CD14-positive monocyte (primary cell): ENCODE results near the gene PXN. TPM values are rescaled to one million over a fixed set of nuclear protein-coding genes. Genes with fewer than 3 reads are reported as not detected.
"Not testable (repeated sequence)": the region's sequence is repeated elsewhere in the genome, so short reads cannot be mapped to it uniquely, and the experiment has no call there.

Experiments
- DNase-seq, 3 donors: peaks; one replicate each; pipeline ENCODE4 v3.0.0-alpha.2; 2011 to 2022
- H2AFZ ChIP-seq: 2 replicates; pipeline ENCODE4 v1.6.0; 2012; ENCODE audit warnings: mild to moderate bottlenecking, low read depth, low read length, inconsistent platforms; ENCODE audit not compliant: insufficient read depth, poor library complexity, severe bottlenecking
- H3K27ac ChIP-seq, 2 donors: 1 replicate in 1 of 2; 2 replicates in 1 of 2; pipeline ENCODE4 v1.5.1; 2012 to 2013; ENCODE audit warnings: low read length in 2 of 2, control low read depth in 1 of 2, inconsistent platforms in 1 of 2, low read depth in 1 of 2, mild to moderate bottlenecking in 1 of 2
- H3K27me3 ChIP-seq, 2 donors: one replicate each; pipeline versions ENCODE4 v1.6.0 to v1.6.1; 2011 to 2013; ENCODE audit warnings: low read length in 2 of 2; ENCODE audit not compliant: control insufficient read depth in 2 of 2, insufficient read depth in 2 of 2
- H3K36me3 ChIP-seq, 2 donors: replicated peaks in 1 of 2; 1 replicate in 1 of 2; 2 replicates in 1 of 2; pipeline versions ENCODE4 v1.5.1 to v1.6.1; 2012 to 2013; ENCODE audit warnings: low read length in 2 of 2, control low read depth in 1 of 2, inconsistent platforms in 1 of 2, mild to moderate bottlenecking in 1 of 2; ENCODE audit not compliant: insufficient read depth in 2 of 2, control insufficient read depth in 1 of 2
- H3K4me1 ChIP-seq, 2 donors: 1 replicate in 1 of 2; 2 replicates in 1 of 2; pipeline versions ENCODE4 v1.5.1 to v1.6.1; 2012 to 2013; ENCODE audit warnings: low read length in 2 of 2, control low read depth in 1 of 2, inconsistent platforms in 1 of 2, mild to moderate bottlenecking in 1 of 2, moderate library complexity in 1 of 2; ENCODE audit not compliant: insufficient read depth in 2 of 2, control insufficient read depth in 1 of 2
- H3K4me2 ChIP-seq: replicated peaks from 2 replicates; pipeline ENCODE3; 2012; ENCODE audit warnings: low read length, moderate library complexity, mild to moderate bottlenecking; ENCODE audit not compliant: poor library complexity, severe bottlenecking; ENCODE audit errors: extremely low read depth
- H3K4me3 ChIP-seq, 3 experiments: fragments of 200-600 bp in 1 of 3; sonication (generic) in 1 of 3; replicated peaks in 1 of 3; 1 replicate in 2 of 3; 2 replicates in 1 of 3; pipeline ENCODE4 v1.5.1; 2011 to 2013; ENCODE audit warnings: low read length in 3 of 3, mild to moderate bottlenecking in 3 of 3, control low read depth in 2 of 3, low read depth in 2 of 3, inconsistent platforms in 1 of 3, moderate library complexity in 1 of 3
- H3K79me2 ChIP-seq: 2 replicates; pipeline ENCODE4 v1.6.0; 2012; ENCODE audit warnings: mild to moderate bottlenecking, control low read depth, inconsistent platforms, low read length, moderate library complexity; ENCODE audit not compliant: insufficient read depth
- H3K9ac ChIP-seq: 2 replicates; pipeline ENCODE4 v1.6.0; 2017; ENCODE audit warnings: low read length, mild to moderate bottlenecking; ENCODE audit not compliant: insufficient read depth, poor library complexity, severe bottlenecking
- H3K9me3 ChIP-seq, 2 donors: replicated peaks in 1 of 2; 1 replicate in 1 of 2; 2 replicates in 1 of 2; pipeline versions ENCODE4 v1.5.1 to v1.6.1; 2012 to 2013; ENCODE audit warnings: low read length in 2 of 2, control low read depth in 1 of 2; ENCODE audit not compliant: control insufficient read depth in 1 of 2, insufficient read depth in 1 of 2
- H4K20me1 ChIP-seq: 2 replicates; pipeline ENCODE4 v1.6.0; 2012; ENCODE audit warnings: mild to moderate bottlenecking, low read length, control low read depth, moderate library complexity; ENCODE audit not compliant: insufficient read depth
- H3K27ac Mint-ChIP-seq, 7 donors: one replicate each; pipeline ENCODE4 v1.8.0; 2020; ENCODE audit warnings: mild to moderate bottlenecking in 7 of 7, mixed read lengths in 7 of 7, moderate library complexity in 6 of 7, inconsistent platforms in 2 of 7
- H3K27me3 Mint-ChIP-seq, 3 donors: one replicate each; pipeline ENCODE4 v1.8.0; 2021 to 2022; ENCODE audit warnings: low read depth in 3 of 3, mild to moderate bottlenecking in 3 of 3, mixed read lengths in 3 of 3, moderate library complexity in 3 of 3, inconsistent platforms in 1 of 3
- H3K36me3 Mint-ChIP-seq, 2 donors: one replicate each; pipeline ENCODE4 v1.8.0; 2020; ENCODE audit warnings: mixed read lengths in 2 of 2, inconsistent platforms in 1 of 2, mild to moderate bottlenecking in 1 of 2
- H3K4me1 Mint-ChIP-seq: one replicate; pipeline ENCODE4 v1.8.0; 2020; ENCODE audit warnings: mild to moderate bottlenecking, mixed read lengths
- H3K4me3 Mint-ChIP-seq, 2 donors: one replicate each; pipeline ENCODE4 v1.8.0; 2020; ENCODE audit warnings: mild to moderate bottlenecking in 2 of 2, mixed read lengths in 2 of 2, moderate library complexity in 1 of 2
- H3K9me3 Mint-ChIP-seq, 7 donors: one replicate each; pipeline ENCODE4 v1.8.0; 2020 to 2022; ENCODE audit warnings: mixed read lengths in 7 of 7, mild to moderate bottlenecking in 6 of 7, moderate library complexity in 6 of 7, inconsistent platforms in 2 of 7
- CTCF ChIP-seq: fragments of 200-600 bp; IDR thresholded peaks from one replicate; pipeline ENCODE4 v1.8.0; 2022; ENCODE audit warnings: antibody characterized with exemption, mild to moderate bottlenecking
- WGBS: methylation state at CpG from one replicate; pipeline ENCODE4 v1.1.5; 2013; ENCODE audit warnings: missing lambda C conversion rate; ENCODE audit not compliant: insufficient coverage; 5-methylcytosine and 5-hydroxymethylcytosine counted together
- intact Hi-C, 2 donors: fragments of 100-400 bp; cut with micrococcal nuclease; formaldehyde crosslinking; loops; one replicate each; pipeline versions ENCODE4 v1.15.0 to v1.15.1; 2023
- polyA plus RNA-seq, 3 donors: library from polyadenylated mRNA; depleted of rRNA in 1 of 3; unstranded in 2 of 3; stranded (reverse) in 1 of 3; fragments of 300-500 nt in 2 of 3; fragments of >200 nt in 1 of 3; fragmentation: Illumina TruSeq in 2 of 3; gene quantifications; 1 replicate in 2 of 3; 2 replicates in 1 of 3; pipeline ENCODE4 v1.2.3, GENCODE V29; 2012 to 2021

The PXN gene
- polyA plus RNA-seq, 3 donors, result 62.5 to 106 (median 98.4) TPM

GRCh38 chr12:120207227-120207626 lies 58.3 kb downstream of the PXN start:
- peak overlapping the region in 1 of 7 donors; percentile 28 for H3K27ac Mint-ChIP-seq
- no peak for TF ChIP-seq CTCF
- peaks cover under 1% of the 10 kb centered on the region for H3K79me2 ChIP-seq
- H3K27me3 ChIP-seq, result no peaks in the 10 kb centered on the region
- no peak overlapping the region for H3K9ac ChIP-seq
- no peak overlapping the region for H3K4me3 ChIP-seq
- no peak overlapping the region for H3K4me2 ChIP-seq
- no peak overlapping the region for H3K4me3 Mint-ChIP-seq
- no peak for DNase-seq
- peaks cover 28% of the 10 kb centered on the region for H4K20me1 ChIP-seq
- no peaks in the 10 kb centered on the region for H3K9me3 Mint-ChIP-seq
- peaks cover 1% of the 10 kb centered on the region for H3K4me1 Mint-ChIP-seq
- WGBS, result 97% methylated on average over 12 of the region's 13 CpGs
- no peak overlapping the region for H3K27ac ChIP-seq
- no peak overlapping the region for H2AFZ ChIP-seq
- peaks cover 27 to 29% of the 10 kb centered on the region in 2 donors for H3K36me3 Mint-ChIP-seq
- peaks cover 0 to 3% of the 10 kb centered on the region in 2 donors for H3K4me1 ChIP-seq
- H3K27me3 Mint-ChIP-seq, result peaks cover 0 to 2% (median 0%) of the 10 kb centered on the region in 3 donors
- intact Hi-C loops, result no loop called here
- no peaks in the 10 kb centered on the region for H3K9me3 ChIP-seq
- peaks cover 22 to 32% of the 10 kb centered on the region in 2 donors for H3K36me3 ChIP-seq

GRCh38 chr12:120206781-120207180 lies 58.7 kb downstream of the PXN start:
- H3K4me3 Mint-ChIP-seq, H2AFZ ChIP-seq, H3K4me1 Mint-ChIP-seq, H3K79me2 ChIP-seq, H3K4me1 ChIP-seq, H3K9ac ChIP-seq, H3K4me2 ChIP-seq, H3K27me3 Mint-ChIP-seq, H3K27me3 ChIP-seq, intact Hi-C loops, H3K27ac ChIP-seq, H3K4me3 ChIP-seq, DNase-seq, H3K9me3 Mint-ChIP-seq, H3K9me3 ChIP-seq: not testable (repeated sequence)
- WGBS, result no CpG with 5 or more reads among the region's 5 CpGs
- H3K36me3 Mint-ChIP-seq, result peaks cover 23 to 25% of the 10 kb centered on the region in 2 donors
- peaks cover 18 to 27% of the 10 kb centered on the region in 2 donors for H3K36me3 ChIP-seq
- H3K27ac Mint-ChIP-seq, result peak overlapping the region in 1 of 7 donors; percentile 28
- peaks cover 24% of the 10 kb centered on the region for H4K20me1 ChIP-seq
